Stimulated activated memory B cell treated with anti-CD40 and anti-IgM and Interleukin-4, amounts not matched to agents 10 μg/mL and 1 μg/mL and 100 μg/mL, for 72 hours (primary cell): ENCODE data around the gene CILP2.
A peak's percentile ranks its signal among the peaks of the same experiment; 100 is the strongest.

Source experiments
- ATAC-seq: fragments of 150-1000 bp; cut with Tn5 transposase; 2 replicates; pipeline ENCODE4 v1.10.0; 2021
- H3K27ac Mint-ChIP-seq: one replicate; pipeline ENCODE4 v1.8.0; 2022; ENCODE audit warnings: mild to moderate bottlenecking, mixed read lengths
- H3K27me3 Mint-ChIP-seq: one replicate; pipeline ENCODE4 v1.8.0; 2022; ENCODE audit warnings: mixed read lengths
- H3K36me3 Mint-ChIP-seq: one replicate; pipeline ENCODE4 v1.8.0; 2022; ENCODE audit warnings: mixed read lengths
- H3K4me1 Mint-ChIP-seq: one replicate; pipeline ENCODE4 v1.8.0; 2022; ENCODE audit warnings: mixed read lengths
- H3K4me3 Mint-ChIP-seq: one replicate; pipeline ENCODE4 v1.8.0; 2022; ENCODE audit warnings: mild to moderate bottlenecking, moderate library complexity, mixed read lengths
- H3K9me3 Mint-ChIP-seq: one replicate; pipeline ENCODE4 v1.8.0; 2022; ENCODE audit warnings: mixed read lengths

CILP2 gene

GRCh38 chr19:19500975-19501644 lies 37.0 kb upstream of the CILP2 start:
- no peak for ATAC-seq
- Mint-ChIP-seq H3K36me3 (peaks cover 69% of the 10 kb centered on the region), H3K4me3 (no peak overlapping the region), H3K27ac (no peak overlapping the region), H3K4me1 (no peaks in the 10 kb centered on the region), H3K27me3 (no peaks in the 10 kb centered on the region), H3K9me3 (no peaks in the 10 kb centered on the region)

- H3K4me1 Mint-ChIP-seq, result no peaks in the 10 kb centered on the region
- no peak overlapping the region for H3K27ac Mint-ChIP-seq
- no peaks in the 10 kb centered on the region for H3K9me3 Mint-ChIP-seq
- no peak for ATAC-seq
- H3K4me3 Mint-ChIP-seq, result no peak overlapping the region
- peaks cover 69% of the 10 kb centered on the region for H3K36me3 Mint-ChIP-seq
- H3K27me3 Mint-ChIP-seq, result no peaks in the 10 kb centered on the region
These were observed 36.3 kb upstream of the CILP2 start for GRCh38 chr19:19501798-19502197.

GRCh38 chr19:19502281-19502680 lies 35.8 kb upstream of the CILP2 start:
- Mint-ChIP-seq H3K9me3 (no peaks in the 10 kb centered on the region), H3K4me1 (no peaks in the 10 kb centered on the region), H3K4me3 (no peak overlapping the region), H3K27me3 (no peaks in the 10 kb centered on the region), H3K27ac (no peak overlapping the region), H3K36me3 (peaks cover 69% of the 10 kb centered on the region)
- ATAC-seq, result no peak

DNA sequence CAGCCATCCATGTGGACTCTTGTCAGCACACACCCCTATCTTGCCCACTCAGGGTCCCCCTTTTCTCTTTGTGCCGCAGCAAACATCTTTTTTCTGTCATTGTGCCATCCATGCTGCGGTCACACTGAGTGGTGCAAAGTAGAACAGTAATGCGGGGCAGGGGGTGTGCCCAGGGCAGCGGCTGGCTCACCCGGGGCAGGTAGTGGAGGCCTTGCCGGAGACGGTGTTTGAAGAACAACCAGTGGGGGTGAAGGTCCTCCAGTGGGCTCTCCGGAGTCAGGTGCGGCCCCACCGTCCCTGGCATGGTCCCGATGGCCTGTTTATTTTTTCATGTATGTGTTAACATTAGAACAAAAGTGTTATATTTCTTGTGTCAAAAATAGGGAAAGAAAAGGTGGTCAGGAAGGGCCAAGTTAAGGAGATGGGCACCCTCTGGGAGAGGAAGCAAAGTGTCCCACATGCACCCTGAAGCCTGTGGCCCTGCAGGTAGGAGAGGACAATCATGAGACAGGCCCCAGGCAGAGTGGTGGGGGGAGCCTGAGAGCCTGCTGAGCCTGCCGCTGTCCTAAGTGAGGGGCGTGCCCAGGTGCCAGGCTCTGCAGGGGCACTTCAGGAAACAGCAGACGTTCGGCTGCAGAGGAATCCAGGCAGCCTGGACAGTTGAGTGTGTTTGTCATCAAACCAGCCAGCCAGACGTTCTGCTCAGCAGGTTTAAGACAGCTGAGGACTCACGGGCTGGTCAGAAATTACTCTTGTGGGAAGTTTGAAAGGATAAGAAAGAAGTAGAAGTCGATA lies 35.1 kb upstream of the CILP2 start:
- no peak overlapping the region for H3K27ac Mint-ChIP-seq

DNA sequence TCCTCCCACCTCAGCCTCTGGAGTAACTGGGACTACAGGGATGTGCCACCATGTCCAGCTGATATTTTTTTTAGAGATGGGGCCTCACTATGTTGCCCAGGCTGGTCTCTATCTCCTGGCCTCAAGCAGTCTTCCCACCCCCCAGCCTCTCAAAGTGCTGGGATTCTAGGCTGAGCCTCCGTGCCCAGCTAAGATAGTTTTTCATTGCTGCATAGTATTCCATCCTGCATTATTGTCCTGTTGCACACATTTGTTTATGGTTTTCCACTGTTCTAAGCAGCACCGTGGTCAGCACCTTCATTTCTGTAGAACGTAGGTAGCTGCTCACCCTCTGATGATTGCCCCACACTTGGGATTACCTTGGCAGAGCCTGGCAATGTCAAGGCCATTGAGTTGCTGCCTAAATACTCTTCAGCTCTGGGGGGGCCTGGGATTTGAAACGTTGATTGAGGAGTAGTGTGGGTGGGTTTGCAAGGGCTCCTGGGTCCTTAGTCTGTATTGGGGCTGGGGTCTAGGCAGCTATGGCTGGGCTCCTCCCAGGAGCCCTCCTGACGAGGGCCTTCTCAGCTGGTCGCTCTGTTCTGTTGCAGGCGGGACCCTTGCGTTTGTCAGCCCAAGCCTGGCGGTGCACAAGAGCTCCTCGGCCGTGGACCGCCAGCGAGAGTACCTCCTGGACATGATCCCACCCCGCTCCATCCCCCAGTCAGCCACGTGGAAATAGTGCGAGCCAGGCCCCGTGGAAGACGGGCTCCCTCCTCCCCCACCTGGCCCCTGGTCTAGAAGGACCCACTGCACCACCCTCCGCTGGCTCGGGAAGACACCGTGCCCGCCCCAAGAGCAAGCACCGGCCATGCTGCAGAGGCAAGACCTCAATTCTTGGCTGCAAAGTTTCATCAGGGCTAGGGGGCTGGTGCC lies 33.1 kb upstream of the CILP2 start:
- no peaks in the 10 kb centered on the region for H3K4me1 Mint-ChIP-seq
- H3K36me3 Mint-ChIP-seq, result peaks cover 69% of the 10 kb centered on the region
- H3K27me3 Mint-ChIP-seq, result no peaks in the 10 kb centered on the region
- H3K27ac Mint-ChIP-seq, result no peak overlapping the region
- ATAC-seq, result no peak
- H3K4me3 Mint-ChIP-seq, result no peak overlapping the region
- no peaks in the 10 kb centered on the region for H3K9me3 Mint-ChIP-seq

More for the DNA sequence above, 35.1 kb upstream of the CILP2 start:
- Mint-ChIP-seq H3K36me3 (peaks cover 75% of the 10 kb centered on the region), H3K4me1 (no peaks in the 10 kb centered on the region), H3K4me3 (no peak overlapping the region), H3K27me3 (no peaks in the 10 kb centered on the region), H3K9me3 (no peaks in the 10 kb centered on the region)
- ATAC-seq, result no peak

GRCh38 chr19:19505669-19506326 lies 32.3 kb upstream of the CILP2 start:
- Mint-ChIP-seq H3K9me3 (no peaks in the 10 kb centered on the region), H3K27me3 (no peaks in the 10 kb centered on the region), H3K36me3 (peaks cover 68% of the 10 kb centered on the region), H3K4me3 (no peak overlapping the region), H3K27ac (no peak overlapping the region), H3K4me1 (no peaks in the 10 kb centered on the region)
- ATAC-seq, result no peak

GRCh38 chr19:19506592-19506991 lies 31.5 kb upstream of the CILP2 start:
- H3K4me3 Mint-ChIP-seq, result no peak overlapping the region
- H3K9me3 Mint-ChIP-seq, result no peaks in the 10 kb centered on the region
- H3K27me3 Mint-ChIP-seq, result no peaks in the 10 kb centered on the region
- H3K4me1 Mint-ChIP-seq, result no peaks in the 10 kb centered on the region
- H3K36me3 Mint-ChIP-seq, result peaks cover 61% of the 10 kb centered on the region
- ATAC-seq, result no peak
- H3K27ac Mint-ChIP-seq, result no peak overlapping the region

DNA sequence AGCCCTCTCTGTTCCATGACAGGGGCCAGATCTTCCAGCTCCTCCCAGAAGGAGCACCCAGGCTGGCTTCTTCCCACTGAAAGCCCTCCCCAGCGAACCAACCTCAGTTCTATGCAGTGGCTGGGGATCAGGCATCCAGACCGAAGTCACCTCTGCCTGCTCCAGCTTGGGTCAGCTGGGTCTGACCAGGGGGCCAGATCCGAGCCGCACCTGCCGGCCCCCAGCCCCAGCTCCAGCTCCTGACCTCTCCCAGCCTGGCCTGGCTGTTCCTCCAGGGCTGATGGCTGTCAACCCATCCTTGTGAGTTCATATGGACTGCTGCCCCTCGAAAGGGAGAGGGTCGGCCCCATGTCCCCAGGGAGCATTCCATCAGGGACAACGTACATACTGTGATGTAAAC lies 30.7 kb upstream of the CILP2 start:
- Mint-ChIP-seq H3K27me3 (no peaks in the 10 kb centered on the region), H3K9me3 (no peaks in the 10 kb centered on the region), H3K4me3 (no peak overlapping the region), H3K4me1 (no peaks in the 10 kb centered on the region), H3K36me3 (peaks cover 53% of the 10 kb centered on the region), H3K27ac (peak overlapping the region; percentile 42)
- no peak for ATAC-seq

GRCh38 chr19:19508217-19508616 lies 29.8 kb upstream of the CILP2 start:
- Mint-ChIP-seq H3K4me3 (no peak overlapping the region), H3K36me3 (peaks cover 44% of the 10 kb centered on the region), H3K27me3 (no peaks in the 10 kb centered on the region), H3K4me1 (no peaks in the 10 kb centered on the region), H3K9me3 (no peaks in the 10 kb centered on the region), H3K27ac (peak overlapping the region; percentile 42)
- ATAC-seq, result no peak

DNA sequence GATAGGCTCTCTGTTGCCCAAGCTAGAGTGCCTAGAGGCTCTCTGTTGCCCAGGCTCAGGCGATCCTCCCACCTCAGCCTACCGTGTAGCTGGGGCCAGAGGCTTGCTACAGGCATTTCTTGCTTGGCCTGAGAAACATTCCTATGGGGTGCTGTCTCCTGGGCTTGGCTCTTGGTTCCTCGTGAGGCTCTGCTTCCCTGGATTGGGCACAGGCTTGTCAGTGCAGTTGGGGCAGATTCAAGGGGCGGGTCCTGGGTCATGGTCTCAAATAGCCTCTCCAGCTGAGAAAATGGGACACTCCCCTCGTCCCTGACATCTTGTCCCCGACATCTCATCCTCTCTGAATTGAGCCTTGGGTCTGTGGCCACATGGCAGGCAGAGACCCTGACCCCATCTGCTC lies 27.6 kb upstream of the CILP2 start:
- H3K36me3 Mint-ChIP-seq, result peaks cover 25% of the 10 kb centered on the region
- no peaks in the 10 kb centered on the region for H3K27me3 Mint-ChIP-seq
- ATAC-seq, result no peak

DNA sequence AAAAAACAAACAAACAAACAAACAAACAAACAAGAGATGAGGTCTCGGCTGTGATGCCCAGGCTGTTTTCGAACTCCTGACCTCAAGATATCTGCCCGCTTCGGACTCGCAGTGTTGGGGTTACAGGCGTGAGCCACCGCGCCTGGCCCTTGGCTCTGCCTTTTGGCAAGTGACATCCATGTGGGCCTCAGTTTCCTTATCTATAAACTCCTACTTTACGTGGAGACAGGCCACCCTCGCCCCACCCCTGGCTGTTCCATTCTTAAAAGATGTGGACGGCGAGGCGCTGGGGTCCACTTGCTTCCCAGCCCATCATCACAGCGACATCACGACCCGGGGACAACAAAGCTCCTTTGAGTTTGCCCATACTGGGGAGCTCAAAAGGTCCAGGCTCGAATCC lies 24.4 kb upstream of the CILP2 start:
- Mint-ChIP-seq H3K9me3 (no peaks in the 10 kb centered on the region), H3K27ac (no peak overlapping the region), H3K36me3 (no peaks in the 10 kb centered on the region), H3K4me1 (peaks cover 12% of the 10 kb centered on the region), H3K4me3 (peak overlapping the region; percentile 50), H3K27me3 (no peaks in the 10 kb centered on the region)
- no peak for ATAC-seq

More for the DNA sequence above, 27.6 kb upstream of the CILP2 start:
- Mint-ChIP-seq H3K4me1 (no peaks in the 10 kb centered on the region), H3K9me3 (no peaks in the 10 kb centered on the region), H3K27ac (no peak overlapping the region), H3K4me3 (no peak overlapping the region)

DNA sequence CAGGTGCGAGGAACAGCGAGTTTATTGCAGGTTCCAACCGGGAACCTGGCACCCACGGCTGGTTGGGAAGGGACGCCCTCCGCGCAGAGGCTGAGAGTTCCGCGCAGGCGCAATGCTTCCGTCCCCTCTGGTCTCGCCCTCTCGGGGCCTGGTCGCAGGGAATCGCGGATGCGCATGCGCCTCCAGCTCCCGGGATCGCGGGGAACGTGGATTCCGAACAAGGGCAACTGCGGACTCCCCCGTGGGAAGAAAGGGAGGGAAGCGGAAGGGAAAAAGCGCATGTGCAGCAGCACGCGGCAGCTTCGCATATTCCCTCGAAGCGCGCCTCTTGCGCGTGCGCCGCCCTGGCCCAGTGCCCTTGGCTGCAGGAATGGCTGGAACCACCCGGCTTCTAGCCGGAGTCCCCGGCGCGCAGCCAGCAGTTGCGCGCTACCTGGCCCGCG lies 23.8 kb upstream of the CILP2 start:
- Mint-ChIP-seq H3K27ac (no peak overlapping the region), H3K9me3 (no peaks in the 10 kb centered on the region), H3K4me1 (peaks cover 15% of the 10 kb centered on the region), H3K27me3 (no peaks in the 10 kb centered on the region), H3K4me3 (peak overlapping the region; percentile 50), H3K36me3 (peaks cover 3% of the 10 kb centered on the region)
- no peak for ATAC-seq

- Mint-ChIP-seq H3K4me1 (peaks cover 23% of the 10 kb centered on the region), H3K9me3 (no peaks in the 10 kb centered on the region), H3K4me3 (peak within 1 kb of the TSS; percentile 82), H3K27ac (peak within 1 kb of the TSS; percentile 97), H3K36me3 (peaks cover 11% of the 10 kb centered on the region), H3K27me3 (no peaks in the 10 kb centered on the region)
- no peak for ATAC-seq
These were observed 23.0 kb upstream of the CILP2 start, which contains the start of gene TSSK6 for GRCh38 chr19:19514881-19515641. Gene TSSK6, minus strand, starts transcription at chr19:19515548. Its CDS starts 121 bp downstream, at chr19:19515427.
